Neural cell (in vitro differentiated cells): ENCODE measurements around the gene RELN.

Experiments used
- CTCF ChIP-seq: fragments of 450-650 bp; IDR thresholded peaks from 2 replicates; pipeline ENCODE4 v1.5.1; 2014; ENCODE audit warnings: antibody characterized with exemption, mild to moderate bottlenecking, moderate library complexity; ENCODE audit not compliant: poor library complexity, severe bottlenecking
- EP300 ChIP-seq: fragments of 450-650 bp; conservative IDR thresholded peaks from 2 replicates; pipeline ENCODE4 v1.6.1; 2014; ENCODE audit warnings: antibody characterized with exemption, mild to moderate bottlenecking, moderate library complexity; ENCODE audit not compliant: poor library complexity, severe bottlenecking
- EZH2 ChIP-seq: fragments of 200-600, 300-800 bp; shearing (Covaris generic), sonication (generic); IDR thresholded peaks from 2 replicates; pipeline ENCODE4 v1.6.1; 2014; ENCODE audit warnings: antibody characterized with exemption, low read length, borderline replicate concordance, mild to moderate bottlenecking; ENCODE audit not compliant: insufficient read depth, poor library complexity, severe bottlenecking
- POLR2AphosphoS5 ChIP-seq: IDR thresholded peaks from 2 replicates; pipeline ENCODE4 v1.6.1; 2012
- RAD21 ChIP-seq: fragments of 450-650 bp; conservative IDR thresholded peaks from 2 replicates; pipeline ENCODE4 v1.6.1; 2014; ENCODE audit warnings: antibody characterized with exemption, mild to moderate bottlenecking, moderate library complexity
- SMC3 ChIP-seq: fragments of 450-650 bp; conservative IDR thresholded peaks from 2 replicates; pipeline ENCODE4 v1.6.1; 2014; ENCODE audit warnings: antibody characterized with exemption, mild to moderate bottlenecking, moderate library complexity; ENCODE audit not compliant: poor library complexity

DNA sequence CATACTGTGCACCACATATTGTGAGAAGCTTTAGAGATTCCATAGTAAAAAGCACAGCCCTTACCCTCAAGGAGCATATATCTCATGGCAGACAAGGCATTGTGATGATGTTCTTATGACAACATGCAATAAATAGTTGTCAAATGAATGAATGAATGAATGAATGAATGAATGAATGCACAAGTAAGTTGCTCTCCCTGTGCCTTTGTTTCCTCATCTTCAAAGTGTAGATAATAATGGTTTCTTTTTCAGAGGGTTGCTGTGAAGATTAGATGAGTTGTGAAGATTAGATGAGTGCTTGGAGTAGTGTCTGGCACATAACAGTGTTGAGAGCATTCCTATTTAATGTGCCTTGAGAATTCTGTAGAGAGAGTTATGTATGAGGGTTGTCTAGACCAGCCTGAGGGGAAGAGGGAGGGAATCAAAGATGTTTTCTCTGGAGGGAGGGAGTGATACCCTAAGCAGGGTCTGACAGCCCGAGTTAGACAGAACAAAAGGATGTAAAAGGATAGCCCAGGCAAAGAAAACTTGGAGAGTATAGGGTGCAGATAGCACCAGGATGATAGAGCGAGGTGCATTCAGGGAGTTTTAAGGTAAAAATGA, 217.2 kb downstream of the RELN start:
- TF ChIP-seq EZH2 = no peak
- TF ChIP-seq POLR2AphosphoS5 = no peak
- no peak for TF ChIP-seq CTCF
- TF ChIP-seq RAD21 = no peak
- TF ChIP-seq SMC3 = no peak
- no peak for TF ChIP-seq EP300
